Amniotic stem cell (primary cell): ENCODE results near the gene SPRYD3.

ENCODE experiments used
- DNase-seq: peaks from one replicate; lab custom pipeline; 2025; lab: John Stamatoyannopoulos, UW

SPRYD3 gene

GRCh38 chr12:53063708-53064612, 15.2 kb downstream of the SPRYD3 start:
- no peak for DNase-seq

GRCh38 chr12:53062977-53063707, 16.0 kb downstream of the SPRYD3 start:
- DNase-seq, result no peak

- DNase-seq, result no peak
Observed at GRCh38 chr12:53062011-53062961, 16.9 kb downstream of the SPRYD3 start.

GRCh38 chr12:53061404-53062010, 17.7 kb downstream of the SPRYD3 start:
- no peak for DNase-seq

GRCh38 chr12:53060721-53061276, 18.4 kb downstream of the SPRYD3 start:
- no peak for DNase-seq

GRCh38 chr12:53060064-53060720, 19.0 kb downstream of the SPRYD3 start:
- no peak for DNase-seq

- DNase-seq, result no peak
Observed at GRCh38 chr12:53059434-53060063, 19.6 kb downstream of the SPRYD3 start.

- DNase-seq, result no peak
Observed at GRCh38 chr12:53058674-53059433, 20.3 kb downstream of the SPRYD3 start.

GRCh38 chr12:53057816-53058500, 21.2 kb downstream of the SPRYD3 start:
- no peak for DNase-seq

- DNase-seq, result no peak
Observed at GRCh38 chr12:53056901-53057300, 22.3 kb downstream of the SPRYD3 start.

- no peak for DNase-seq
Observed at GRCh38 chr12:53056296-53056695, 22.9 kb downstream of the SPRYD3 start.

GRCh38 chr12:53055471-53056266, 23.5 kb downstream of the SPRYD3 start:
- DNase-seq, result no peak

- no peak for DNase-seq
Observed at GRCh38 chr12:53054112-53054878, 24.9 kb downstream of the SPRYD3 start.

GRCh38 chr12:53053218-53054111, 25.7 kb downstream of the SPRYD3 start:
- DNase-seq, result no peak

- peak; percentile 34 for DNase-seq
Observed at GRCh38 chr12:53052419-53053217, 26.6 kb downstream of the SPRYD3 start.
